ENCODE data around the gene TMEM88. TPM values are rescaled to one million over a fixed set of nuclear protein-coding genes. Genes with fewer than 3 reads are reported as not detected.

Gene TMEM88
- total RNA-seq, 2 experiments from 2014 or later, result 0.41 to 4.0 TPM

- DNase-seq (ENCODE audit: low spot score), result no peak
- Histone ChIP-seq H3K4me1 (ENCODE audit: insufficient read depth, low read length, poor library complexity, severe bottlenecking) (no peaks in the 10 kb centered on the region), H2AFZ (ENCODE audit: low read length) (no peak overlapping the region), H3K4me2 (ENCODE audit: low read length) (no peak overlapping the region), H3K79me2 (ENCODE audit: insufficient read depth, low read depth, low read length) (no peaks in the 10 kb centered on the region), H3K36me3 (ENCODE audit: insufficient read depth, low read length) (no peaks in the 10 kb centered on the region), H3K9me2 (ENCODE audit: insufficient read depth, low read length) (no peaks in the 10 kb centered on the region), H3K9me3 (ENCODE audit: low read length) (no peaks in the 10 kb centered on the region), H3K27ac (ENCODE audit: low read depth, low read length, poor library complexity, severe bottlenecking) (no peak overlapping the region), H4K20me1 (ENCODE audit: insufficient read depth, low read length) (no peaks in the 10 kb centered on the region), H3K4me3 (ENCODE audit: low read depth, low read length, poor library complexity, severe bottlenecking) (no peak overlapping the region)
- POLR2A ChIA-PET, result no interaction called here
- CTCF ChIA-PET (ENCODE audit: unreplicated experiment), result no interaction called here
- BruUV-seq (replicated peaks), result no TSS peak
- TF ChIP-seq EZH2phosphoT487 (IDR thresholded peaks at IDR 0.05; ENCODE audit: borderline replicate concordance, low read depth, low read length), result no peak
- TF ChIP-seq CTCF (conservative IDR thresholded peaks at IDR 0.05; ENCODE audit: low read length), result no peak
- intact Hi-C loops (cut with micrococcal nuclease; ENCODE audit: unreplicated experiment), result loop anchor here (10.0 kb wide), 1 partner anchor 73 kb away; no protein-coding TSS in a partner anchor
Observed at GRCh38 chr17:7817643-7817964, 37.3 kb upstream of the TMEM88 start.

GRCh38 chr17:7818026-7818425 is 36.8 kb upstream of the TMEM88 start:
- no peak overlapping the region for H3K4me2 ChIP-seq (ENCODE audit: low read length)
- BruUV-seq (replicated peaks), result no TSS peak
- H3K4me1 ChIP-seq (ENCODE audit: insufficient read depth, low read length, poor library complexity, severe bottlenecking), result no peaks in the 10 kb centered on the region
- no peaks in the 10 kb centered on the region for H3K36me3 ChIP-seq (ENCODE audit: insufficient read depth, low read length)
- no peaks in the 10 kb centered on the region for H3K9me2 ChIP-seq (ENCODE audit: insufficient read depth, low read length)
- H4K20me1 ChIP-seq (ENCODE audit: insufficient read depth, low read length), result no peaks in the 10 kb centered on the region
- ChIA-PET POLR2A (no interaction called here), CTCF (ENCODE audit: unreplicated experiment) (no interaction called here)
- H2AFZ ChIP-seq (ENCODE audit: low read length), result no peak overlapping the region
- no peaks in the 10 kb centered on the region for H3K9me3 ChIP-seq (ENCODE audit: low read length)
- H3K4me3 ChIP-seq (ENCODE audit: low read depth, low read length, poor library complexity, severe bottlenecking), result no peak overlapping the region
- TF ChIP-seq CTCF (conservative IDR thresholded peaks at IDR 0.05; ENCODE audit: low read length) (no peak), EZH2phosphoT487 (IDR thresholded peaks at IDR 0.05; ENCODE audit: borderline replicate concordance, low read depth, low read length) (no peak)
- DNase-seq (ENCODE audit: low spot score), result no peak
- no peak overlapping the region for H3K27ac ChIP-seq (ENCODE audit: low read depth, low read length, poor library complexity, severe bottlenecking)
- no peaks in the 10 kb centered on the region for H3K79me2 ChIP-seq (ENCODE audit: insufficient read depth, low read depth, low read length)
- intact Hi-C loops (cut with micrococcal nuclease; ENCODE audit: unreplicated experiment), result loop anchor here (10.0 kb wide), 1 partner anchor 73 kb away; no protein-coding TSS in a partner anchor

GRCh38 chr17:7818746-7819645 is 35.9 kb upstream of the TMEM88 start:
- no peaks in the 10 kb centered on the region for H3K9me3 ChIP-seq (ENCODE audit: low read length)
- H3K9me2 ChIP-seq (ENCODE audit: insufficient read depth, low read length), result no peaks in the 10 kb centered on the region
- no peaks in the 10 kb centered on the region for H3K79me2 ChIP-seq (ENCODE audit: insufficient read depth, low read depth, low read length)
- no peak overlapping the region for H3K27ac ChIP-seq (ENCODE audit: low read depth, low read length, poor library complexity, severe bottlenecking)
- no TSS peak for BruUV-seq (replicated peaks)
- ChIA-PET POLR2A (no interaction called here), CTCF (ENCODE audit: unreplicated experiment) (interaction anchor here (0.7 kb wide), 1 partner anchor 21 kb away, joined by 3 read pairs; no protein-coding TSS in a partner anchor)
- no peak for TF ChIP-seq EZH2phosphoT487 (IDR thresholded peaks at IDR 0.05; ENCODE audit: borderline replicate concordance, low read depth, low read length)
- no peak for TF ChIP-seq CTCF (conservative IDR thresholded peaks at IDR 0.05; ENCODE audit: low read length)
- no peak for DNase-seq (ENCODE audit: low spot score)
- intact Hi-C loops (cut with micrococcal nuclease; ENCODE audit: unreplicated experiment), result loop anchor here (10.0 kb wide), 1 partner anchor 74 kb away; no protein-coding TSS in a partner anchor
- H2AFZ ChIP-seq (ENCODE audit: low read length), result no peak overlapping the region
- no peak overlapping the region for H3K4me3 ChIP-seq (ENCODE audit: low read depth, low read length, poor library complexity, severe bottlenecking)
- H3K4me2 ChIP-seq (ENCODE audit: low read length), result no peak overlapping the region
- no peaks in the 10 kb centered on the region for H3K4me1 ChIP-seq (ENCODE audit: insufficient read depth, low read length, poor library complexity, severe bottlenecking)
- no peaks in the 10 kb centered on the region for H3K36me3 ChIP-seq (ENCODE audit: insufficient read depth, low read length)
- H4K20me1 ChIP-seq (ENCODE audit: insufficient read depth, low read length), result no peaks in the 10 kb centered on the region
